B cell (primary cell): ENCODE data around the gene ZSWIM6.

Source experiments
- CTCF ChIP-seq: fragments of 200-600 bp; IDR thresholded peaks from one replicate; pipeline ENCODE4 v1.8.0; 2022; ENCODE audit warnings: antibody characterized with exemption, mild to moderate bottlenecking
- EZH2 ChIP-seq: IDR thresholded peaks from 2 replicates; pipeline ENCODE4 v1.6.1; 2012; ENCODE audit warnings: borderline replicate concordance, low read depth, mild to moderate bottlenecking, moderate library complexity, low read length; ENCODE audit not compliant: insufficient read depth, poor library complexity, severe bottlenecking

GRCh38 chr5:61398440-61398839 lies 66.4 kb downstream of the ZSWIM6 start:
- no peak for TF ChIP-seq CTCF
- TF ChIP-seq EZH2, result no peak
